Activated T-cell treated with anti-CD3 and anti-CD28 coated beads for 24 hours (primary cell): ENCODE measurements around the gene KIF25.

ENCODE experiments used
- DNase-seq: peaks from one replicate; pipeline ENCODE4 v3.0.0-alpha.2; 2020; ENCODE audit warnings: low read depth

The KIF25 gene

GRCh38 chr6:168017629-168018028, 20.2 kb downstream of the KIF25 start:
- no peak for DNase-seq

DNA sequence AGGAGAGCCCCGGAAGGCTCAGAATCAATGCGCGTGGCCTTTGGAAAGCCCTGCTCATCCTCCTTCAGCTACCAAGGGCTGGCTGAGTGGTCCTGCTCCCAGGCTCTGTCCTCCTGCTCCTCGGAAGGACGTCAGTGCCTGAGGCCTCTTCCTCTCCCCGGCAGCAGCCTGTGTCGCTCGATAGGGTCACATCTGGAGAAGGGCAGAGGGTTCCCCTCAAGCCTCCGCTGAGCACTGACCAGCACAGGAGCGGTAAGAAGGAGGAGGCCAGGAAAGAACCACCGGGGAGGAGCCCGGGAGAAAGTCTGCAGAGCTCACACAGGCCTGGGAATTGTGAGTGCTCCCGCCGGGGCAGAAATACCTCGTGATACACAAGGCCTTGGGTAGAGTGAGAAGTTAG, 21.2 kb downstream of the KIF25 start:
- DNase-seq: no peak

DNA sequence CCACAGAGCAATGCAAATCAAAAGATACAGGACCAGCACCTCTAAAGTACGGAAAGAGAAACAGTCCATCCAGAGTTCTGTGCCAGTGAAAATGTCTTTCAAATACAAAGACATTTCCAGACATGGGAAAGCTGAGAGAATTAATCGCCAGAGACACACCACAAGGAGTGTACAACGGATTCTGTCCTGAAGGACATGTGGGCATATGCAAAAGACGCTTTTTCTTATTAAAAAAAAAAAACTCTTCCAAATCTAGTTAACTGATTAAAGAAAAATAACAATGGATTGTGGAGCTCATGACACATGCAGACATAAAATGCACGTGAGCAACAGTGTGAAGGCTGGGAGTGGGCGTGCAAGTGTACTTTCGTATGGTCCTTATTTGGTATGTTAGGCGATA, 22.8 kb downstream of the KIF25 start:
- DNase-seq: no peak

- DNase-seq: no peak
These were observed 24.1 kb downstream of the KIF25 start for GRCh38 chr6:168021581-168021980.

- no peak for DNase-seq
These were observed 25.2 kb downstream of the KIF25 start for GRCh38 chr6:168022488-168023321.

GRCh38 chr6:168024951-168025510, 27.6 kb downstream of the KIF25 start:
- no peak for DNase-seq

GRCh38 chr6:168025831-168026710, 28.6 kb downstream of the KIF25 start:
- no peak for DNase-seq

DNA sequence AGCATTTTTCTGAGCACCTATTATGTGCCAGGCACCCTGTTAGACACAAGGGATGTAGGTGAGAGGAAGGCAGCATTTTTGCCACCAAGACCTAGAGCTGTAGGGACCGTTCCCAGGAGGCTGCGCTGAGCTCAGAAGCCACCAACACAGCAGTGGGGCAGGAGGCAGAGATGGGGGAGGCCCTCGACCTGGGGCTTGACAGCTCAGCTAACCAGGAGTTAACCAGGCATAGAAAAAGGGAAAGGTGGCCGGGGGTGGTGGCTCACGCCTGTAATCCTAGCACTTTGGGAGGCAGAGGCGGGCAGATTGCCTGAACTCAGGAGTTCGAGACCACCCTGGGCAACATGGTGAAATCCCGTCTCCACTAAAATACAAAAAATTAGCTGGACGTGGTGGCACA, 29.5 kb downstream of the KIF25 start:
- no peak for DNase-seq

DNA sequence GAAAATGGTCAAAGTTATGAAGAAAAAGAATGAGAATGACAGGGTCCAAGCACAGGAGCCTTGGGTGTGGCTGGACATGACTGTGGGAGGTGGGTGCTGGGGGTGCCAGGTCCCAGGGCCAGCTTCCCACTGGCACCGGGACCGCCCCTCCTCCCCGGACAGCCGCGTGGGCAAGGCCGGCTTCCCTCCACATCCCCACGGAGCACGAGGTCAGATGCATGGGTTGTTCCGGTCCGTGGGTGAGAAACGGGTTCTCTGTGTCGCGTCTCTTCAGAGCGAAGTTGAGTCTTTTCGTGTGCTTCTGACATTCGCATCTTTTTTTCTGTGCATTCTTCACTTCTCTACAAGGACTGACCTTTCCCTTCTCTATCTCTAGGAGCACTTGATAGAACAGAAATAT, 30.1 kb downstream of the KIF25 start:
- no peak for DNase-seq

GRCh38 chr6:168028181-168028580, 30.7 kb downstream of the KIF25 start:
- no peak for DNase-seq

DNA sequence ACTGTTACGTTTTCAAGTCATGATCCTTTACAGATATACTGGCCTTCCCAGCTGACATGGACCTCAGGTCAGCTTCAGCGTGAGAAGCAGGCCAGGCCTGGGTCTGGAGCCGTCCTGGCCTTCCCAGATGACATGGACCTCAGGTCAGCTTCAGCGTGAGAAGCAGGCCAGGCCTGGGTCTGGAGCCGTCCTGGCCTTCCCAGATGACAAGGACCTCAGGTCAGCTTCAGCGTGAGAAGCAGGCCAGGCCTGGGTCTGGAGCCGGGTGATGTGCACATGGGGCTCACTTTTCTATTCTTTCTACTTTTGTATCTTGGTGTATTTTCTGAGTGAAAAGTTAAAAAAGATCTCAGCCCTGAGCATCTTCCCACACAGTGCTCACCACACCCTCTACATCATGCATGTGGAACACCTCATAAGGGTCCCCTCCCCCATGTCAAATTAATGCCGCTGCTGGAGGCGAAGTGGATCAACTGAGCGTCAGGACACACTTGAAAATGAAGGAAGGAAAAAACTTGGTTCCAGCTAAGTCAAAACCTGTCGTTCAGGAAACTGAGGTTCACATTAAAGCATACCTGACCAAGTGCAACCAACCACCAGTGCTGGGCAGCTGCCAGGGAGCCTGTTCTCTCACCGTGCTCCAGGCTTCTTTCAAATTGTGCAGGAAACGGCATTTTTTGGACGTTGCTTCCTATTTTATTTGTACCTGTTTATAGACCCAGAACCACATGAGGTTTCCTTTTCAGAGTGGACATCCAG, 32.2 kb downstream of the KIF25 start:
- DNase-seq: no peak

- DNase-seq: no peak
These were observed 32.8 kb downstream of the KIF25 start for GRCh38 chr6:168030218-168030746.

- no peak for DNase-seq
These were observed 33.4 kb downstream of the KIF25 start for GRCh38 chr6:168030908-168031307.

- no peak for DNase-seq
These were observed 34.0 kb downstream of the KIF25 start for GRCh38 chr6:168031411-168031971.

DNA sequence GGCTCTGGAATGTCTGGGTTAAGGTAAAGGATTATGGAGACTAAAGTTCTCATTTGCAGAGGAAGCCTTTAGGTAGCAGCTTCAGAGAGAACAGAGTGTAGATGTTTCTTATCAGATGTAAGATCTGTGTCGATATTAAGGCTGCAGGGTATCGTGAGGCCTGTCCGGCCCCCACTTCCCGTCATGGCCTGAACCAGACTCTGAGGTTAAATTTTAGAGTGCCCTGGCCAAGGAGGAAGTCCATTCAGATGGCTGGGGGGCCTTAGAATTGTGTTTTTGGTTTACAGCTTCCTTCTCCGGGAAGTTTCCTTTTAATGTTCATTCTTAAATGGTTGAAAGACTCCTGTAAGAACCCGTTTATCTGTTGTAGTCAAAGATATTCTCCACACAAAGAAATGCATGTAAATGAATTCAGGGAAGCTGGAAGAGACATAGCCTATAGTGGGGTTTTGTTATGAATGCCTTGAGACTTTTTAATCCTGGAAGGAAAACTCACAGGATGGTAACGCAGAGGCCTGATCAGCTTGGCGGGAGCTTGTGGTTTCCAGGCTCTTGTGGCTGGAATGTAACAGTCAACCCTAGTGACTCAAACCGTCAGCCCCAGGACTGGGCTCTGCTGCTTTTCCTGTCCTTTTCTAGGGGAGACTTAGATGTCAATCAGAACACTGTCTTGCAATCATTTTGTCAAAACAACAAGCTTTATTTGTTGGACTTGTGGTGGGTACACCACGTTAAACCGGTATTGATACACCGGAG, 34.7 kb downstream of the KIF25 start:
- DNase-seq: no peak

- no peak for DNase-seq
These were observed 36.3 kb downstream of the KIF25 start for GRCh38 chr6:168033791-168034190.

DNA sequence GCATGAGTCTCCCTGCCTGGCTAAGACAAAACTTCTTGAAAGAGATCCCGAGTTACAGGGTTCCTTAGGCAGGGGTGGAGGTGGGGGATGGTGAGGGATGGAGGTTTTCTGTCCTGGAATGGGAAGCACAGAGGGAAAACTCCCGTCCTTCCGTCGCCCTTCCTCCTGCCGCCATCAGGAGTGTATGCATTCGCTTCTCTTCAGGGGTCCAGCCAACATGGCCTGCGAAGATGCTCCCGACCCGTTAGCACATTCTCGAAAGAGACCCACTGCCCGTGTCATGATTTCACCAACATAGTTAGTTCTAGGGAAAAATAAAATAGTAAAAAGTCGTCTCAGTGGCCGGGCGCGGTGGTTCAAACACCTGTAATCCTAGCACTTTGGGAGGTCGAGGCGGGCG, 37.1 kb downstream of the KIF25 start:
- DNase-seq: no peak

DNA sequence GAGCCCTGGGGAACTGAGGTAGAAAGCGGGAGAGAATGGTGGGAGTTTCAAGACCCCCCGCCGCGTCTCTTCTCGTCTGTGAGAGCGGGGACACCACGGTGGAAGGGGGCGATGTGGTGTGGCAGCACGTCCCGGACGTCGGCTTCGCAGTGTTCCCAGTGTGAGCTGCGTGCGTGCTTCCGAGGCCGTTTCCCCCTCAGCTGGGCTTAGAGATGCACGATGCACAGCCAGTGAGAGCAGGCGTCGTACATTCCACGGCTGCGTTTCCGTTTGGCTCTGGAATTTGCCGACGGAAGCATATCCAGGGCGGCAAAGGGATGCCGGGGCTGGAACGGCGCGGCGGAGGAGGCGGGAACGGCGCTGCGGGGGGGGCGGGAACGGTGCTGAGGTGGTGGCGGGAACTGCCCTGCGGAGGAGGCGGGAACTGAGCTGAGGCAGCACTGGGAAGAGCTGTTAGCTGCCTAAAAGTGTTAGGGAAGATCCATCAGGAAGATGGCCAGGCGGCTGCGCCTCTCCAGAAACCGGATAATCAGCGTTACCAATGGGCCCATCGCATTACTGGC, 37.7 kb downstream of the KIF25 start:
- DNase-seq: no peak

DNA sequence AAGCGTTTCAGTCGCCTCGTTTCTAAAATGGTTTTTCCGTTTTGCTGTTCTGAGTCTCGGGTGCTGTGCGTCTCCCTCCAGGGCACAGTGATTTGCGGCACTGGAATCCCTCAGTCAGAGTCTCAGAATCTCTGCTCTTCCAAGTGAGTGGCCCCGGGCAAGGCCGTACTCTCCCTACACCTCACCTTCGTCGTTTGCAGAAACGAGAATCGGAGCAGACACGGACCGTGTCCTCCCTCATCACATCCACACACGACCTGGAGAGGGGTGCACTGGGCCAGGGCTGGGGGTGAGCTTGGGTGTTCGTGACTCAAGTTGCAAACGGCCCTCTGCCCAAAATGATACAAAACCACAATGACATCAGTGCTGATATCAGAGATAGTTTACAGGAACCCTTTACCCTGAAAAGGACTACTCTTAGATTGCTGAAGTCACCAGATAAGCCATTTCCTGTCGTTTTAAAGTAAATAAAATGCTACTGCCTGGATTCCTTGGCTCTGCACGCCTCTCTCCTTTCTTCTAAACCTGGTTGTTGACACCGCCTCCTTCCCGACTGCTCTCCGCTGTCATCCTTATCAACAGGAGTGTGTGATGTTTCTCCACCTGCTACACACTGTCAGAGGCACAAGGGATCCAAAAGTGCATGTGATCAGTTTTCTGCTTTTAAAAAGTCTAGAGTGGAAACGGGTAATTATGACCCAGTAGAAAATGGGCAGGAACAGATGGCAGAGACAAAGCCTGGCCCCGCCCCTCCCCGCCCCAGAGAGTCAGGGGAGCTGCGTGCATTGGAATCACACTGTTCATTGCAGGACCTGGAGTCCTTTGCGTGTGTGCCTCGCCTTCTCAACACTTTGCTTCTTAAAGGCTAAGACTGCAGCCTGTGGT, 38.4 kb downstream of the KIF25 start:
- no peak for DNase-seq
